Measurements from ENCODE around the gene ELP2. TPM values are rescaled to one million over a fixed set of nuclear protein-coding genes. Genes with fewer than 3 reads are reported as not detected.

Gene ELP2
- total RNA-seq, 1 experiment from 2014 or later: 96.5 TPM

DNA sequence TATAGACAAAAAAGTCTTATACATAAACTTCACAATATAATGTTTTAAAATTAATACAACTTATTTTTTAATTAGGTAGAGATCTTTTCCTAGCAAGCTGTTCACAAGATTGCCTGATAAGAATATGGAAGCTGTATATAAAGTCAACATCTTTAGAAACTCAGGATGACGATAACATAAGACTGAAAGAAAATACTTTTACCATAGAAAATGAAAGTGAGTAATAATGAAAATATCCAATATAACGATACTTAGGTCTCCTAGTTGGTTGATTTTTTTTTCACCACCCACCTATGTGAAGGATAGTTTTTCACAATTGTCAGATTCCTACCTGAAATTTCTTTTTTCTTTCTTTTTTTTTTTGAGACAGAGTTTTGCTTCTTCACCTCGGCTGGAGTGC lies 13.1 kb downstream of the ELP2 start:
- Histone ChIP-seq H3K27me3 (replicated peaks; ENCODE audit: insufficient read depth, low read depth, low read length, poor library complexity) (no peaks in the 10 kb centered on the region), H3K9me3 (ENCODE audit: low read depth, low read length, poor library complexity, severe bottlenecking) (no peaks in the 10 kb centered on the region), H3K4me1 (ENCODE audit: insufficient read depth, low read length, poor library complexity, severe bottlenecking) (no peaks in the 10 kb centered on the region), H3K27ac (ENCODE audit: low read depth, low read length, poor library complexity, severe bottlenecking) (no peak overlapping the region), H3K4me3 (ENCODE audit: low read depth, low read length, poor library complexity, severe bottlenecking) (no peak overlapping the region), H3K36me3 (ENCODE audit: insufficient read depth, low read length, poor library complexity, severe bottlenecking) (peaks cover 75% of the 10 kb centered on the region)
- TF ChIP-seq CTCF (conservative IDR thresholded peaks at IDR 0.05; ENCODE audit: low read depth, low read length) (no peak), EZH2 (IDR thresholded peaks at IDR 0.05; ENCODE audit: borderline replicate concordance, low read depth, low read length, poor library complexity, severe bottlenecking) (no peak)
- ChIA-PET POLR2A (ENCODE audit: low non-redundant PET) (no interaction called here), CTCF (no interaction called here)
- intact Hi-C loops (cut with micrococcal nuclease; ENCODE audit: unreplicated experiment): no loop called here
- no peak for DNase-seq (ENCODE audit: low spot score)
- BruUV-seq (replicated peaks): no TSS peak

- no TSS peak for BruUV-seq (replicated peaks)
- Histone ChIP-seq H3K9me3 (ENCODE audit: low read depth, low read length, poor library complexity, severe bottlenecking) (no peaks in the 10 kb centered on the region), H3K27me3 (replicated peaks; ENCODE audit: insufficient read depth, low read depth, low read length, poor library complexity) (no peaks in the 10 kb centered on the region), H3K27ac (ENCODE audit: low read depth, low read length, poor library complexity, severe bottlenecking) (no peak overlapping the region), H3K4me3 (ENCODE audit: low read depth, low read length, poor library complexity, severe bottlenecking) (no peak overlapping the region), H3K36me3 (ENCODE audit: insufficient read depth, low read length, poor library complexity, severe bottlenecking) (peaks cover 73% of the 10 kb centered on the region), H3K4me1 (ENCODE audit: insufficient read depth, low read length, poor library complexity, severe bottlenecking) (no peaks in the 10 kb centered on the region)
- ChIA-PET CTCF (no interaction called here), POLR2A (ENCODE audit: low non-redundant PET) (no interaction called here)
- intact Hi-C loops (cut with micrococcal nuclease; ENCODE audit: unreplicated experiment): no loop called here
- no peak for DNase-seq (ENCODE audit: low spot score)
- TF ChIP-seq EZH2 (IDR thresholded peaks at IDR 0.05; ENCODE audit: borderline replicate concordance, low read depth, low read length, poor library complexity, severe bottlenecking) (no peak), CTCF (conservative IDR thresholded peaks at IDR 0.05; ENCODE audit: low read depth, low read length) (no peak)
Observed at GRCh38 chr18:36143391-36143790, 13.7 kb downstream of the ELP2 start.

DNA sequence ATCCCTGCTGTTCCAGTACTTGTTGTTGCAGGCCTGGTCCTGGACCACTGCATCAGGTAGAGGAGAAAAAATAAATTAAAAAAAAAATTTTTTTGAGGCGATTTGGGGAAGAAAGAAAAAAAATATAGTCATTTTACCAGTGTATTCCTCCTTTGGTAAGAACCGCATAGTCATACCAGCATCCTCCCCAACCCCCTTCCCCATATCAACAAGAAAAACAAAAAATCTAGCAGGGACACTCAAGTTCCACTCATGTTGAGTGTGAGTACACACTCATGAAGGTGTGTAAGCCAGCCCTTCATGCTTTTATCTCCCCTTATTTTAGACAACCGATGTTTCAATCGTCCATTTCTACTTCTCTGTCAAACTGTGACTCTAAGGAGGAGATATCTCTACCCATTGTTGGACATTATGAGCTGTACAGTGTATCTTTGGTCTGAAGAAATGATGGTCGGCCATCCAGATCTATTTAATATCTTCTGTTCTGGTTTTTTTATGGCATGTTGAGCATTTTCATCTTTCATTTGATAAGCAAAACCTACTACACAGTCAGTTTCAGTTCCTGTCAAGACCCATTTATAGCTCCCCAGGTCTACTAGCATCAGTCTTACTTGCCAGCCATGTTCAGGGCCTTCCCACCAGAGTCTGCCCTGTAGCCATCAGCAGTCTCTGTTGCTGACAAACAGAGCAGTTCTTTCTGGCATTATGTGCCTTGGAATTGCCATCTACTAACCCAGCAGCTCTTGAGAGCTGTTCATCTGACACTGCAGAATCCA lies 20.0 kb downstream of the ELP2 start:
- TF ChIP-seq CTCF (conservative IDR thresholded peaks at IDR 0.05; ENCODE audit: low read depth, low read length): no peak
- TF ChIP-seq EZH2 (IDR thresholded peaks at IDR 0.05; ENCODE audit: borderline replicate concordance, low read depth, low read length, poor library complexity, severe bottlenecking): no peak
- Histone ChIP-seq H3K36me3 (ENCODE audit: insufficient read depth, low read length, poor library complexity, severe bottlenecking) (peaks cover 60% of the 10 kb centered on the region), H3K4me1 (ENCODE audit: insufficient read depth, low read length, poor library complexity, severe bottlenecking) (no peaks in the 10 kb centered on the region), H3K27ac (ENCODE audit: low read depth, low read length, poor library complexity, severe bottlenecking) (no peak overlapping the region), H3K27me3 (replicated peaks; ENCODE audit: insufficient read depth, low read depth, low read length, poor library complexity) (no peaks in the 10 kb centered on the region), H3K9me3 (ENCODE audit: low read depth, low read length, poor library complexity, severe bottlenecking) (no peaks in the 10 kb centered on the region), H3K4me3 (ENCODE audit: low read depth, low read length, poor library complexity, severe bottlenecking) (no peak overlapping the region)
- intact Hi-C loops (cut with micrococcal nuclease; ENCODE audit: unreplicated experiment): no loop called here
- BruUV-seq (replicated peaks): no TSS peak
- DNase-seq (ENCODE audit: low spot score): no peak
- POLR2A ChIA-PET (ENCODE audit: low non-redundant PET): no interaction called here
- CTCF ChIA-PET: no interaction called here

Measured in A673 (cell line).